Cardiac ventricle fibroblast (primary cell): Measurements from ENCODE around the gene ZNF93. TPM values are rescaled to one million over a fixed set of nuclear protein-coding genes. Genes with fewer than 3 reads are reported as not detected.

Experiments
- total RNA-seq: library from RNA; depleted of rRNA; stranded (reverse); fragments of >200 nt; gene quantifications from 2 replicates; pipeline ENCODE4 v1.2.3, GENCODE V29; 2015

ZNF93 gene
- total RNA-seq = 2.9 and 3.1 TPM in 2 replicates

GRCh38 chr19:19900729-19901444 lies at the start of gene ZNF93:
ZNF93 (plus strand) TSS chr19:19900946; CDS start chr19:19901089, 143 bp downstream.

GRCh38 chr19:19865750-19866610 lies 34.8 kb upstream of the ZNF93 start, which contains the start of gene ZNF253:
ZNF253 (plus strand) TSS chr19:19865882; CDS start chr19:19865997, 115 bp downstream.

Other genes with a start within 250 kb of the ZNF93 start
- 82.7 and 319 TPM in 2 replicates for gene ATP13A1, start 237.3 kb upstream of the ZNF93 start, total RNA-seq
- 2.6 and 4.2 TPM in 2 replicates for gene ZNF101, start 232.1 kb upstream of the ZNF93 start, total RNA-seq
- 2.1 and 3.6 TPM in 2 replicates for gene ZNF14, start 167.8 kb upstream of the ZNF93 start, total RNA-seq
- gene ZNF506, start 79.2 kb upstream of the ZNF93 start, total RNA-seq = 8.5 and 12.8 TPM in 2 replicates
- gene ZNF253, start 35.1 kb upstream of the ZNF93 start, total RNA-seq = 3.4 and 7.3 TPM in 2 replicates
- gene ZNF682, start 138.6 kb downstream of the ZNF93 start, total RNA-seq = 4.4 and 7.4 TPM in 2 replicates
- 0.15 and 0.44 TPM in 2 replicates for gene ZNF90, start 177.1 kb downstream of the ZNF93 start, total RNA-seq